K562 (cell line): ENCODE results near the gene ADGRD1. TPM values are rescaled to one million over a fixed set of nuclear protein-coding genes. Genes with fewer than 3 reads are reported as not detected.

Source experiments
- ARID3B ChIP-seq: fragments of 250-450 bp; sonication (Bioruptor Pico); IDR thresholded peaks from 2 replicates; pipeline ENCODE4 v1.4.0; 2020; ENCODE audit warnings: borderline replicate concordance
- CREBBP ChIP-seq: IDR thresholded peaks from one replicate; pipeline ENCODE4 v1.6.1; 2012; ENCODE audit warnings: low read depth, mild to moderate bottlenecking, control low read depth, inconsistent platforms, low read length
- EWSR1 ChIP-seq: fragments of 450-650 bp; IDR thresholded peaks from 2 replicates; pipeline ENCODE4 v1.6.1; 2018; ENCODE audit warnings: borderline replicate concordance, mild to moderate bottlenecking, low read depth, moderate library complexity; ENCODE audit not compliant: partially characterized antibody
- FOXM1 ChIP-seq, 2 experiments: fragments of 450-650 bp in 1 of 2; sonication (generic) in 1 of 2; formaldehyde crosslinking in 1 of 2; IDR thresholded peaks; 2 replicates each; pipeline versions ENCODE4 v1.6.1 to v1.9.0; 2017 to 2022; ENCODE audit warnings: low read depth in 2 of 2, mild to moderate bottlenecking in 2 of 2, missing genetic modification reagents in 1 of 2, moderate library complexity in 1 of 2
- MGA ChIP-seq: fragments of 450-650 bp; IDR thresholded peaks from 2 replicates; pipeline ENCODE4 v1.6.1; 2016; ENCODE audit warnings: mild to moderate bottlenecking, moderate library complexity
- MXI1 ChIP-seq: IDR thresholded peaks from 2 replicates; pipeline ENCODE4 v1.6.1; 2011; ENCODE audit warnings: low read depth, mild to moderate bottlenecking, improper control_type of control experiment, low read length
- NR2C2 ChIP-seq, 2 experiments: fragments of 200-800 bp in 1 of 2; sonication (Bioruptor generic) in 1 of 2; sonication (generic) in 1 of 2; formaldehyde crosslinking in 1 of 2; IDR thresholded peaks; 2 replicates each; pipeline versions ENCODE4 v1.6.1 to v1.8.0; 2016 to 2022; ENCODE audit warnings: mild to moderate bottlenecking in 1 of 2, missing compliant biosample characterization in 1 of 2, missing genetic modification characterization in 1 of 2, missing genetic modification reagents in 1 of 2
- NRF1 ChIP-seq, 2 experiments: fragments of 450-650 bp; IDR thresholded peaks in 1 of 2; conservative IDR thresholded peaks in 1 of 2; 2 replicates each; pipeline ENCODE4 v1.6.1; 2014; ENCODE audit warnings: mild to moderate bottlenecking in 2 of 2
- STAT5B ChIP-seq: fragments of 250-450 bp; sonication (Bioruptor Pico); IDR thresholded peaks from 2 replicates; pipeline ENCODE4 v1.8.0; 2021; ENCODE audit warnings: mild to moderate bottlenecking, inconsistent platforms
- ZKSCAN8 ChIP-seq: fragments of 200-800 bp; sonication (Bioruptor generic); IDR thresholded peaks from 2 replicates; pipeline ENCODE4 v1.6.1; 2016; ENCODE audit warnings: missing genetic modification characterization, missing compliant biosample characterization
- ZNF12 ChIP-seq: sonication (generic); formaldehyde crosslinking; IDR thresholded peaks from 2 replicates; pipeline ENCODE4 v1.4.0; 2020; ENCODE audit warnings: mild to moderate bottlenecking, missing genetic modification reagents
- ZNF121 ChIP-seq: sonication (generic); formaldehyde crosslinking; conservative IDR thresholded peaks from 2 replicates; pipeline ENCODE4 v1.8.0; 2022; ENCODE audit warnings: missing genetic modification reagents
- ZNF224 ChIP-seq: sonication (generic); formaldehyde crosslinking; IDR thresholded peaks from 2 replicates; pipeline ENCODE4 v1.8.0; 2022; ENCODE audit warnings: mild to moderate bottlenecking, missing genetic modification reagents
- polyA plus RNA-seq, 8 experiments: library from polyadenylated mRNA; depleted of rRNA in 4 of 8; stranded (reverse) in 5 of 8; unstranded in 3 of 8; fragments of >200 nt; fragmentation: Nextera tagmentation in 2 of 8; fragmentation: Illumina TruSeq in 1 of 8; extraction: Ambion mirVana in 2 of 8; extraction: Trizol in 1 of 8; gene quantifications; 2 replicates each; pipeline versions ENCODE4 v1.2.1 to v1.2.3, GENCODE V29; 2011 to 2014; ENCODE audit warnings: inconsistent platforms in 1 of 8, missing spikeins in 1 of 8
- total RNA-seq, 7 experiments: library from RNA; depleted of rRNA in 6 of 7; stranded (reverse); fragments of >200 nt in 6 of 7; fragmentation: Illumina TruSeq in 2 of 7; extraction: Trizol in 2 of 7; gene quantifications; 2 replicates each; pipeline versions ENCODE4 v1.2.1 to v1.2.3, GENCODE V29; 2011 to 2021; ENCODE audit warnings: low replicate concordance in 1 of 7

ADGRD1 gene
- total and polyA plus RNA-seq, 9 of the 15 experiments (the other 6 are each of a cell fraction or from before 2014, with no cell fraction given), result 1.7 to 11.7 (median 3.3) TPM

- TF ChIP-seq EWSR1, result no peak
- TF ChIP-seq ARID3B (CRISPR knock-in tag), result no peak
- no peak for TF ChIP-seq ZNF224 (CRISPR knock-in tag)
- TF ChIP-seq NR2C2 (CRISPR knock-in tag; IDR thresholded peaks at IDR 0.05), result no peak
- TF ChIP-seq NR2C2 (tag; IDR thresholded peaks at IDR 0.05), result no peak
- TF ChIP-seq NRF1 (conservative IDR thresholded peaks at IDR 0.05 in 1 of 2, IDR thresholded peaks at IDR 0.05 in 1 of 2), result peak in 1 of 2 experiments; percentile 17; a peak in 1 of 4 replicates
- TF ChIP-seq ZNF12 (CRISPR knock-in tag), result no peak
- peak; percentile 35; the same call in 1 of the 2 replicates for TF ChIP-seq MGA
- no peak for TF ChIP-seq FOXM1 (IDR thresholded peaks at IDR 0.05; ENCODE audit: low read depth)
- no peak for TF ChIP-seq FOXM1 (CRISPR knock-in tag; IDR thresholded peaks at IDR 0.05; ENCODE audit: low read depth)
- no peak for TF ChIP-seq ZKSCAN8 (CRISPR knock-in tag)
- no peak for TF ChIP-seq ZNF121 (CRISPR knock-in tag)
- TF ChIP-seq CREBBP, result no peak
- no peak for TF ChIP-seq STAT5B
- TF ChIP-seq MXI1, result no peak
Observed at GRCh38 chr12:131025939-131026702, 72.4 kb downstream of the ADGRD1 start (continued).
